Ascending aorta (tissue), 2 donors: Measurements from ENCODE around the gene GRIP1. TPM values are rescaled to one million over a fixed set of nuclear protein-coding genes. Genes with fewer than 3 reads are reported as not detected.

Experiments used
- DNase-seq, 2 donors: peaks; one replicate each; pipeline ENCODE4 v3.0.0-alpha.2; 2019; ENCODE audit warnings: low spot score in 2 of 2
- H3K27ac ChIP-seq, 2 donors: fragments of 200-600 bp; sonication (generic); one replicate each; pipeline ENCODE4 v1.5.1; 2016 to 2017; ENCODE audit warnings: mild to moderate bottlenecking in 1 of 2
- H3K27me3 ChIP-seq: fragments of 200-600 bp; sonication (generic); one replicate; pipeline ENCODE4 v1.5.1; 2017
- H3K36me3 ChIP-seq, 2 donors: fragments of 200-600 bp; sonication (generic); one replicate each; pipeline ENCODE4 v1.5.1; 2016
- H3K4me1 ChIP-seq, 2 donors: fragments of 200-600 bp; sonication (generic); one replicate each; pipeline ENCODE4 v1.5.1; 2016 to 2017; ENCODE audit warnings: mild to moderate bottlenecking in 1 of 2
- H3K4me3 ChIP-seq, 2 donors: fragments of 200-600 bp; sonication (generic); one replicate each; pipeline ENCODE4 v1.5.1; 2016 to 2017; ENCODE audit warnings: mild to moderate bottlenecking in 1 of 2
- H3K9me3 ChIP-seq, 2 donors: fragments of 200-600 bp; sonication (generic); one replicate each; pipeline ENCODE4 v1.5.1; 2016
- CTCF ChIP-seq, 3 experiments: fragments of 200-600 bp in 2 of 3; fragments of 450-650 bp in 1 of 3; sonication (generic) in 2 of 3; IDR thresholded peaks; one replicate each; pipeline ENCODE4 v1.5.1; 2016 to 2019; ENCODE audit warnings: antibody characterized with exemption in 3 of 3, mild to moderate bottlenecking in 1 of 3, moderate library complexity in 1 of 3
- intact Hi-C: fragments of 100-400 bp; cut with DNase I; formaldehyde crosslinking; loops from one replicate; pipeline ENCODE4 v1.15.1; 2023
- total RNA-seq: library from RNA; depleted of rRNA; stranded (reverse); fragments of >200 nt; gene quantifications from one replicate; pipeline ENCODE4 v1.1.0, GENCODE V29; 2016

GRIP1 gene
- total RNA-seq, 1 donor from 2014 or later: not detected

GRCh38 chr12:66446276-66446675 lies 232.6 kb downstream of the GRIP1 start:
- H3K9me3 ChIP-seq: no peaks in the 10 kb centered on the region
- no peaks in the 10 kb centered on the region for H3K4me1 ChIP-seq
- no peaks in the 10 kb centered on the region for H3K36me3 ChIP-seq
- no peak overlapping the region for H3K27ac ChIP-seq
- H3K27me3 ChIP-seq: no peaks in the 10 kb centered on the region
- intact Hi-C loops: no loop called here
- H3K4me3 ChIP-seq: no peak overlapping the region
- no peak for DNase-seq
- no peak for TF ChIP-seq CTCF (IDR thresholded peaks at IDR 0.05)

DNA sequence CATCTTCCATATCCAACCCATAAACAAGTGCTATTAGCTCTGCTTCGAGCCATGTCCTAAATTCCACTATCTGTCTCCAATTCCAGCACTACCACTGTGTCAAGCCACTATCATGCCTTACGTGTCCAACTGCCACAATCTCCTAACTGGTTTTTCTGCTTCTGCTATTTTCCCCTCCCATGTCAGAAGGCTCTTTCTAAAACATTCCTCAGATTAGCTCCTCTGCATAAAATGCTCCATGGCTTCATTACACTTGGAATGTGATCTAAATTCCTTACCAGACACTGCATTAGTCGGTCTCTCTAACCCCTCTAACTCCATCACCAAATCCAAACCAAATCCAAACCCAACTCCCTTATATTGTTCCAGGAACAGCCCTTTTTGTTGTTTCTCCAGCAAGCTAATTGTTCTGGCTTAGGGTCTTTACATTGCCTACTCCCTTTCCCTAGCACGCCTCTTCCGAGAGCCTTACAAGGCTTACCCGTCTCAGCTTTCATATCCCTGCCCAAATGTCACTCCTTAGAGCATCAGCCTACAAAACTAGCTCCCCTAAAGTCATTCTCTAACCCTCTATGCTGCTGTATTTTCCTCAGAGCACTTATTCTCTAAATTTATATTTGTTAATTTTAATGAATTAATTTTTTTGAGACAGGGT lies 236.8 kb downstream of the GRIP1 start:
- no peaks in the 10 kb centered on the region for H3K27me3 ChIP-seq
- H3K36me3 ChIP-seq: no peaks in the 10 kb centered on the region
- no peak overlapping the region for H3K27ac ChIP-seq
- no peak for DNase-seq
- no peak for TF ChIP-seq CTCF (IDR thresholded peaks at IDR 0.05)
- no peaks in the 10 kb centered on the region for H3K4me1 ChIP-seq
- H3K4me3 ChIP-seq: no peak overlapping the region
- H3K9me3 ChIP-seq: no peaks in the 10 kb centered on the region
- intact Hi-C loops: no loop called here

DNA sequence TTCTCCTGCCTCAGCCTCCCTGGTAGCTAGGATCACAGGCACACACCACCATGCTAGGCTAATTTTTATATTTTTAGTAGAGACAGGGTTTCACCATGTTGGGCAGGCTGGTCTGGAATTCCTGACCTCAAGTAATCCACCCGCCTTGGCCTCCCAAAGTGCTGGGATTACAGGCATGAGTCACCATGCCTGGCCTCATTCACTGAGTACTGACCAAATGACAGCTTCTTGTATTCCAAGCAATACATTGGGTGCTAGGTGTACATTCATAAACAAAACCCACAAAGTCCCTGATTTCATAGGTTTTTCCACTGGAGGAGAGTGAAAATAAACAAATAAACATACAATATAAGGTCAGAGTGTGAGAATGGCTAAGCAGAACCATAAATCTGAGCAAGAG lies 240.3 kb downstream of the GRIP1 start:
- DNase-seq: no peak
- no peak for TF ChIP-seq CTCF (IDR thresholded peaks at IDR 0.05)
- intact Hi-C loops: no loop called here
- Histone ChIP-seq H3K27ac (no peak overlapping the region), H3K9me3 (no peaks in the 10 kb centered on the region), H3K4me3 (no peak overlapping the region), H3K27me3 (no peaks in the 10 kb centered on the region), H3K4me1 (no peaks in the 10 kb centered on the region), H3K36me3 (no peaks in the 10 kb centered on the region)

- TF ChIP-seq CTCF (IDR thresholded peaks at IDR 0.05): no peak
- no peak for DNase-seq
- H3K27me3 ChIP-seq: no peaks in the 10 kb centered on the region
- no peak overlapping the region for H3K27ac ChIP-seq
- no peaks in the 10 kb centered on the region for H3K9me3 ChIP-seq
- H3K4me3 ChIP-seq: no peak overlapping the region
- intact Hi-C loops: no loop called here
- no peaks in the 10 kb centered on the region for H3K36me3 ChIP-seq
- no peaks in the 10 kb centered on the region for H3K4me1 ChIP-seq
These were observed 248.8 kb downstream of the GRIP1 start for GRCh38 chr12:66430106-66430505.

DNA sequence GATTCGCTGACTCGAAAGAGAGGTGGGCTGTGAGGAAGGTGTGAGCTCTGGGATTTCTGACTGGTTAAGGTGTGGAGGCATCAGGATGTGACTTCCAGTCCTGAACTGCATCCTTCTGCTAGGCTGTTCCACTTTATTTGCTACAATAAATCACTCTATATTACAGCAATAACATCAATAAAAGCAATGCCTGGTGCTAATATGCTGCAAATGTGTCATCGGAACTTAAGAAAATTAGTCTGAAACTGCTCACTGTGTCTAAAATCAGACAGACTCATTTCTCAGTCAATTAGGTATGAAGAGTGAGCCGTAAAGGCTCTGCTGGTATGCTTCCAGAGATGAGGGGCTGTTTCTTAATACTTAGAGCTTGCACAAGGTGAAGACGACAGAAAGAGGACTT lies 250.0 kb downstream of the GRIP1 start:
- DNase-seq: no peak
- Histone ChIP-seq H3K36me3 (no peaks in the 10 kb centered on the region), H3K4me1 (no peaks in the 10 kb centered on the region), H3K27ac (no peak overlapping the region), H3K9me3 (no peaks in the 10 kb centered on the region), H3K4me3 (no peak overlapping the region), H3K27me3 (no peaks in the 10 kb centered on the region)
- no peak for TF ChIP-seq CTCF (IDR thresholded peaks at IDR 0.05)
- intact Hi-C loops: no loop called here

DNA sequence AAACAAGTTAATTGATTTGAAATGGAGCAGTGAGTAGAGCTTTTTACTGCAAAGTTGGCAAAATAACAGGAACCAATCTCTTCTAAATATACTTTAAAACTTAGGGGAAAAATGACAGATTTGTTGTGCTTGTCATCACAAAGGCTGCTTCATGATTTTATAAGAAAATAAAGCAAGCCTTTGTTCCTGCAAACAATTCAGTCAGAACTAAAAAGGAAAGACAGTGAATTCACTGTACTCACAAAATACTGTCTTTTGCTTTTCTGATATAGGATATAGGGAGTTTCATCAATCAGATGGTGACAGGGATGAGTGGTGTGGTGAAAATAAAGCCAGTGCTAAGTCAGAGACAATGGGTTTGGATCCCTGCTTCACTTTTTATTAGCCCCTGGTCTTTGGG lies 250.6 kb downstream of the GRIP1 start:
- Histone ChIP-seq H3K27ac (no peak overlapping the region), H3K36me3 (no peaks in the 10 kb centered on the region), H3K27me3 (no peaks in the 10 kb centered on the region), H3K9me3 (no peaks in the 10 kb centered on the region), H3K4me3 (no peak overlapping the region), H3K4me1 (no peaks in the 10 kb centered on the region)
- no peak for TF ChIP-seq CTCF (IDR thresholded peaks at IDR 0.05)
- intact Hi-C loops: no loop called here
- DNase-seq: no peak
